ENCODE measurements around the gene MYZAP. TPM values are rescaled to one million over a fixed set of nuclear protein-coding genes. Genes with fewer than 3 reads are reported as not detected.
"Not testable (repeated sequence)": the region's sequence is repeated elsewhere in the genome, so short reads cannot be mapped to it uniquely, and the experiment has no call there.

MYZAP gene
- total RNA-seq, 1 donor from 2014 or later, result 29.3 TPM

GRCh38 chr15:57592836-57593420 is 1.2 kb downstream of the MYZAP start:
- peak; percentile 49 for DNase-seq (ENCODE audit: low spot score)

DNA sequence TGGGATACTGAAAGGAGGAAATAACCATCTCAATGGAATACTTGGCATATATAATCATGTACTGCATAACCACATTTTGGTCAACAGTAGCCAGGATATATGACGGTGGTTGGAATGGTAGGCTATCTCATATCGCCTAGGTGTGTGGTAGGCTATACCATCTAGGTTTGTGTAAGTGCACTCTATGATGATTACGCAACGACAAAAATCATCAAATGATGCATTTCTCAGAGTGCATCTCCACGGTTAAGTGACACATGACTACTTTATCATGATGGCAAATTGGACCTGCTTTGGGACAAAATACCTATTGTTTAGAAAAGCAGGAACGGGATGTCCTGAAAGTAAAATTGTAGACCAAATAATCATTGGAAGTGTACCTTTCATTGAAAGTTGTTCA is 2.8 kb downstream of the MYZAP start:
- no peak for DNase-seq (ENCODE audit: low spot score)

- DNase-seq (ENCODE audit: low spot score), result no peak
Observed at GRCh38 chr15:57595011-57595866, 3.5 kb downstream of the MYZAP start.

DNA sequence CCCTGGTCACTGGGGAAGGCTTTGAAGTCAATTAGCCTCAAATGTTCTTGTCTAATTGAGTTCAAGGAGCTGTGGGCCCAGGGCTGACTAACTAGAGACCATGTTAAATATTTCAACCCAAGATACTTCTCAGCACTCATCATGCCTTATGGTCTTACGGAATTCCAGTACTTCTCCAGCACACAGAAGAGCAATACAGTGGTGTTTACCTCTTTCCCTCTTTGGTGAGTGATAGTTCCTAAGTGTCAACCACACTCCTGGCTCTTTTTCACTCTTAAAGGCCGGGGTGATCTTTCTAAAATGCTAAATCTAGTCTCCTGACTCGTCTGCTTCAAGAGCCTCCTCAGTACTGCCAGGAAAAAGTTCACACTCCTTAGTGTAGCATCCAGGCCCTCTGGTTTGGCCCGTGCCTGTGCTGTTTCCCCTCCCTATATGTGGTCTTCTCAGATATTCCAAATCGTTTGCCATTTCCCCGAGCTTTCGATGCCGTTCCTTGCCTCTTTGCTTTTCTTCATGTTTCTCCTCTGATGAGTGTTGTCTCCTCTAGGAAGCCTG is 4.7 kb downstream of the MYZAP start:
- DNase-seq (ENCODE audit: low spot score), result no peak

DNA sequence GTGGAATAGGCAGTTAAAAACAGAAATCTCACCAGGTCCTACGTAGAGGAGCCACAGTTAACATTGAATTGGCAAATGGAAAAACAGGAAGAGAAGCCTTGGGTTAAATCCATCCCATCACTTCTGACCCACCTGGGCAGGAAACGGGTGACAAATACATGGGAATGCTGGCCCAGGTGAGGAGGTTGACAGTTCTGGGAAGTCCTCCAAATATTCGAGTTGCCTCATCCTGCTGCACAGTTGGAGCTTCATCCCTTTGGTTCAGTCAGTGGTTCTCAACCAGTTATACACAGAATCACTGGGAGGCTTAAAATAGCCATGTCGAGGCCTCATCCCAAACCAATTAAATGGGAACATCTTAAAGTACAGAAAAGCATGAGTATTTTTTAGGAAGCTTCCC is 5.3 kb downstream of the MYZAP start:
- DNase-seq (ENCODE audit: low spot score), result no peak

GRCh38 chr15:57597431-57597830 is 5.7 kb downstream of the MYZAP start:
- no peak for DNase-seq (ENCODE audit: low spot score)

- no peak for DNase-seq (ENCODE audit: low spot score)
Observed at GRCh38 chr15:57598346-57598745, 6.6 kb downstream of the MYZAP start.

DNA sequence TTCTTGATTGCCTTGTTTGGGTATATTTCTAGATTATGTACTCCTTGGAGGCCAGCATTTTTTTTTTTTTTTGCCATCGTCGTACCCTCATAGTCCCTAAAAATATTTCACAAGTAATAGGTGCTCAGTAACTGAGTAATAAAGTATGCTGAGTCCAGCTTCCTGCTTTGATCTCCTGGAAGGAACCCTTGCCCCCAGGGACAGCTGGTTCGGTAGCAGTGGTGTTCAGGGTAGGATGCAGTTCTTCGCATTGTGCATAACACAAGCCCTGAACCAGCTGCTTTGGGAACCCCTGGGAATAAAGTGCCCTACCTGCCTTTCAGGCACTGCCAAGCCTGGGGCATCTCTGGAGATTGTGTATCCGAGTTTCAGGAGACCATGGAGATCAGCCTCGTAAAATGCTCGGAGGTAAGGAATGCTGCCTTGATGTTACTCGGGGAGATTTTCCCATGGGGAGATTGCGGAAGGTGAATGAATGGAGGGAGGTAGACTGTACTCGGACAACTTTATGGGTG is 7.6 kb downstream of the MYZAP start:
- DNase-seq (ENCODE audit: low spot score), result no peak

DNA sequence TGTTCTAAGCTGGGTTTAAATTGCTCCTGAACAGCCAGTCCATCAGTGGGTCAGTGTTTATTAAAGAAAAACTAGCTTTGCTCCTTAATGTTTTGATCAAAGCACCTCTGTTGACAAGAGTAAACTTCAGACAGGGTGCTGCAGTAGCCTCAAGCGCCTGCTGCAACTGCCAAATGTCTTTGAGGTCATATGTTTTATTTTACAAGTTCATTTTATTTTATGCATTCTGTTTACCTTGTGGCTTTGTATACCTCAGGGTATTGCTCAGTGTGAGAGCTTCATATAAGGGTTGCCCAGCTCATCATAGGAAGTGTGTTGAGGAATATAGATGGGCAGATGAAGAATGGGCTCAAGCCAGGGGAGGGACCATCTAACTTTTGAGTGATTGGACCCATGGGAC is 8.5 kb downstream of the MYZAP start:
- DNase-seq (ENCODE audit: low spot score), result no peak

- DNase-seq (ENCODE audit: low spot score), result no peak
Observed at GRCh38 chr15:57604507-57604906, 12.8 kb downstream of the MYZAP start.

- no peak for DNase-seq (ENCODE audit: low spot score)
Observed at GRCh38 chr15:57605491-57605890, 13.8 kb downstream of the MYZAP start.

GRCh38 chr15:57606048-57606447 is 14.3 kb downstream of the MYZAP start:
- DNase-seq (ENCODE audit: low spot score), result no peak

- no peak for DNase-seq (ENCODE audit: low spot score)
Observed at GRCh38 chr15:57606816-57607215, 15.1 kb downstream of the MYZAP start.

GRCh38 chr15:57607570-57608000 is 15.9 kb downstream of the MYZAP start:
- peak; percentile 57 for DNase-seq (ENCODE audit: low spot score)

GRCh38 chr15:57609805-57610529 is 18.3 kb downstream of the MYZAP start:
- peak; percentile 86 for DNase-seq (ENCODE audit: low spot score)

DNA sequence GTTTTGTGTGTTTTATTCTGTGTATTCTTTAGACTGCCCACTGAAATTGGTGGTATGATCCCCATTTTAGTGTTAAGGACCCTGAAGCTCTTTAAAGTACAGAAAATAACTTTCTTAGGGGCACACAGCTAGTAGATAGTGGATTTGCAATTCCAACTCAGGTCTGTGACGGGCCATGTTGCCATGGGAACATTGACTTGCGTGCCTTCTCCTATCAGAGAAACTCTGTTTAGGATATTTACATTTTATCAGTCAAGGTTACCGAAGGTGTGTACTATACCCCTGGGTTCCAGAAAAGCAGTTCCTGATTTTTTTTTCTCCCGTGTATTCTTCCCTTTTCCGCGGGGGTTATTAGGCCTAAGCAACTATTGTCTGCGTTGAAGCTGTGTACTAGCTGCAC is 19.4 kb downstream of the MYZAP start:
- DNase-seq (ENCODE audit: low spot score), result no peak

GRCh38 chr15:57611938-57612337 is 20.2 kb downstream of the MYZAP start:
- DNase-seq (ENCODE audit: low spot score), result peak; percentile 85

- DNase-seq (ENCODE audit: low spot score), result no peak
Observed at GRCh38 chr15:57614241-57614640, 22.5 kb downstream of the MYZAP start.

- not testable (repeated sequence) for DNase-seq (ENCODE audit: low spot score)
Observed at GRCh38 chr15:57615951-57616496, 24.3 kb downstream of the MYZAP start.

DNA sequence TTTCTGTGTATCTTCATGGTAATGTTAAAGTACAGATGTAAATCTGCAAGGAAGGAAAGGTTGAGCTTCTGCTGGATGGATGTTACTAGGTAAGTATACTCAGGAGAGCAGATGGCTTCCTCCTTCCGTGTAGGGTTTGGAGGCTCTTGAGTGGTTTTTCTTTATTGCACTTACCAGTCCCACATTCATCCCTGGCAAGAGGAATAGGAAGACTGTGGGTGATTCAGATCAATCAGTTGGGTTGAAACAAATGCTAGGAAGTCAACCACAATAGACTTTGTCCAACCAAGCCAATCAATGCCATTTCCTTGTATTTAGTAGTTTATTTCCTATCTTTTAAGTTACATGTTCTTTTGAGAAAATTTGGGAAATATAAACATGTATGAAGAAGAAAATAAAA is 26.6 kb downstream of the MYZAP start:
- DNase-seq (ENCODE audit: low spot score), result no peak

- no peak for DNase-seq (ENCODE audit: low spot score)
Observed at GRCh38 chr15:57619746-57620145, 28.0 kb downstream of the MYZAP start.

- no peak for DNase-seq (ENCODE audit: low spot score)
Observed at GRCh38 chr15:57624730-57625129, 33.0 kb downstream of the MYZAP start.

All from ureter (tissue), 1 donor.